ENCODE results near the gene TDRD10. TPM values are rescaled to one million over a fixed set of nuclear protein-coding genes. Genes with fewer than 3 reads are reported as not detected.

Gene TDRD10
- total and polyA plus RNA-seq, 2 of the 4 experiments (the other 2 are of a cell fraction) = not detected

DNA sequence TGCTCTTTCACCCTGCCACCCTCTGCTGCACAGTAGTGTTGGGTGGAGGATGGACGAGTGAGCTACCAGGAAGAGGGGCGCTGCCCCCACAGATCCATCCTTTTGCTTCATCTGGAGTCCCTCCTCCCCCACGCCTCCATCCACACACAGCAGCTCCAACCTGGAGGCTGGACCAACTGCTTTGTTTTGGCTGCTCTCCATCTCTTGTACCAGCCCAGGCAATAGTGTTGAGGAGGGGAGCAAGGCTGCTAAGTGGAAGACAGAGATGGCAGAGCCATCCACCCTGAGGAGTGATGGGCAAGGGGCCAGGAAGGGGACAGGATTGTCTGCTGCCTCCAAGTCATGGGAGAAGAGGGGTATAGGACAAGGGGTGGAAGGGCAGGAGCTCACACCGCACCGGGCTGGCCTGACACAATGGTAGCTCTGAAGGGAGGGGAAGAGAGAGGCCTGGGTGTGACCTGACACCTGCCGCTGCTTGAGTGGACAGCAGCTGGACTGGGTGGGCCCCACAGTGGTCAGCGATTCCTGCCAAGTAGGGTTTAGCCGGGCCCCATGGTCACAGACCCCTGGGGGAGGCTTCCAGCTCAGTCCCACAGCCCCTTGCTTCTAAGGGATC, 74.0 kb downstream of the TDRD10 start:
- dilution Hi-C loops (cut with HindIII; ENCODE audit: low sequenced_read_pairs, unreplicated experiment) = no loop called here
- Histone ChIP-seq H3K27ac (ENCODE audit: insufficient read depth, low read length) (no peak overlapping the region), H3K23ac (ENCODE audit: low read depth, low read length) (no peak overlapping the region), H3K4me1 (ENCODE audit: control insufficient read depth, insufficient read depth, low read length) (peaks cover 4% of the 10 kb centered on the region; the same call in 1 of the 2 replicates), H3K14ac (replicated peaks; ENCODE audit: low read depth, low read length) (no peak overlapping the region), H4K5ac (ENCODE audit: low read depth, low read length) (no peak overlapping the region), H3K4me2 (ENCODE audit: low read depth, low read length) (no peak overlapping the region), H2BK120ac (ENCODE audit: low read depth, low read length) (no peak overlapping the region), H3K9me3 (ENCODE audit: control insufficient read depth, insufficient read depth, low read length) (no peaks in the 10 kb centered on the region), H2AK9ac (replicated peaks; ENCODE audit: low read depth, low read length, poor library complexity) (peak overlapping the region; percentile 25), H4K8ac (ENCODE audit: low read depth in 2 of 2, low read length in 2 of 2) (no peak overlapping the region), H2BK20ac (ENCODE audit: low read depth, low read length) (no peak overlapping the region), H2BK5ac (ENCODE audit: low read depth, low read length, poor library complexity, severe bottlenecking) (no peak overlapping the region), H2AFZ (replicated peaks; ENCODE audit: low read length, poor library complexity) (no peak overlapping the region), H3K18ac (ENCODE audit: low read depth, low read length) (no peak overlapping the region), H2AK5ac (ENCODE audit: low read depth, low read length) (no peak overlapping the region), H3K4me3 (ENCODE audit: insufficient read depth, low read depth, low read length) (no peak overlapping the region), H3K79me1 (ENCODE audit: low read depth in 1 of 2, low read length in 2 of 2) (0 out of 4 replicates have a peak, but pooled peaks cover 0 to 2% of the 10 kb centered on the region in 2 experiments), H4K20me1 (ENCODE audit: insufficient read depth, low read length) (peaks cover 14% of the 10 kb centered on the region), H3K9me1 (ENCODE audit: insufficient read depth, low read length) (peaks cover 11% of the 10 kb centered on the region; the same call in 1 of the 2 replicates), H3K56ac (ENCODE audit: extremely low read depth, insufficient read depth, low read length) (no peak overlapping the region), H2BK15ac (ENCODE audit: low read depth, low read length) (no peak overlapping the region), H3K4ac (ENCODE audit: low read depth, low read length) (no peak overlapping the region), H3K36me3 (ENCODE audit: control insufficient read depth, insufficient read depth, low read length) (peaks cover 28% of the 10 kb centered on the region), H3K27me3 (ENCODE audit: control insufficient read depth, insufficient read depth, low read length) (peaks cover 9% of the 10 kb centered on the region), H4K91ac (ENCODE audit: insufficient read depth, low read depth, low read length) (no peak overlapping the region), H3K9ac (ENCODE audit: low read depth, low read length) (no peak overlapping the region)
- POLR2A ChIA-PET (ENCODE audit: unreplicated experiment) = no interaction called here
- in situ Hi-C loops (cut with MboI; ENCODE audit: low sequenced_read_pairs) = no loop called here
- ATAC-seq (ENCODE audit: low read depth) (no peak), DNase-seq (no peak)
- BruUV-seq (replicated peaks) = no TSS peak
- intact Hi-C loops (cut with micrococcal nuclease) = no loop called here
- no CpG with 5 or more reads among the region's 8 CpGs for WGBS, 2 experiments (ENCODE audit: extremely low coverage in 2 of 2, insufficient read length in 1 of 2)
- CTCF ChIA-PET = interaction anchor here (2.9 kb wide), 1 partner anchor 16 kb away, joined by 10 read pairs; no protein-coding TSS in a partner anchor
- TF ChIP-seq NFE2L2 (IDR thresholded peaks at IDR 0.05; ENCODE audit: low read depth, low read length) (no peak), POLR2A (IDR thresholded peaks at IDR 0.05; ENCODE audit: low read depth, low read length) (no peak), MAZ (IDR thresholded peaks at IDR 0.05; ENCODE audit: borderline replicate concordance, low read depth, low read length) (no peak), MXI1 (IDR thresholded peaks at IDR 0.05; ENCODE audit: borderline replicate concordance, low read depth, low read length) (no peak), MAFK (IDR thresholded peaks at IDR 0.05; ENCODE audit: low read depth, low read length) (no peak), RCOR1 (IDR thresholded peaks at IDR 0.05; ENCODE audit: insufficient replicate concordance, low read length) (no peak), CHD1 (IDR thresholded peaks at IDR 0.05; ENCODE audit: low read depth, low read length) (no peak), BHLHE40 (IDR thresholded peaks at IDR 0.05; ENCODE audit: low read depth, low read length) (no peak), SMC3 (IDR thresholded peaks at IDR 0.05; ENCODE audit: low read depth, low read length) (no peak), RFX5 (IDR thresholded peaks at IDR 0.05; ENCODE audit: low read depth, low read length) (no peak), RAD21 (IDR thresholded peaks at IDR 0.05; ENCODE audit: low read length) (no peak), FOS (IDR thresholded peaks at IDR 0.05; ENCODE audit: low read depth, low read length) (no peak)
- TF ChIP-seq, protein P1, sequence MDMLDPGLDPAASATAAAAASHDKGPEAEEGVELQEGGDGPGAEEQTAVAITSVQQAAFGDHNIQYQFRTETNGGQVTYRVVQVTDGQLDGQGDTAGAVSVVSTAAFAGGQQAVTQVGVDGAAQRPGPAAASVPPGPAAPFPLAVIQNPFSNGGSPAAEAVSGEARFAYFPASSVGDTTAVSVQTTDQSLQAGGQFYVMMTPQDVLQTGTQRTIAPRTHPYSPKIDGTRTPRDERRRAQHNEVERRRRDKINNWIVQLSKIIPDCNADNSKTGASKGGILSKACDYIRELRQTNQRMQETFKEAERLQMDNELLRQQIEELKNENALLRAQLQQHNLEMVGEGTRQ (IDR thresholded peaks at IDR 0.05; ENCODE audit: low read depth, low read length) = no peak
- TF ChIP-seq, protein P2, sequence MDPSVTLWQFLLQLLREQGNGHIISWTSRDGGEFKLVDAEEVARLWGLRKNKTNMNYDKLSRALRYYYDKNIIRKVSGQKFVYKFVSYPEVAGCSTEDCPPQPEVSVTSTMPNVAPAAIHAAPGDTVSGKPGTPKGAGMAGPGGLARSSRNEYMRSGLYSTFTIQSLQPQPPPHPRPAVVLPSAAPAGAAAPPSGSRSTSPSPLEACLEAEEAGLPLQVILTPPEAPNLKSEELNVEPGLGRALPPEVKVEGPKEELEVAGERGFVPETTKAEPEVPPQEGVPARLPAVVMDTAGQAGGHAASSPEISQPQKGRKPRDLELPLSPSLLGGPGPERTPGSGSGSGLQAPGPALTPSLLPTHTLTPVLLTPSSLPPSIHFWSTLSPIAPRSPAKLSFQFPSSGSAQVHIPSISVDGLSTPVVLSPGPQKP (IDR thresholded peaks at IDR 0.05; ENCODE audit: borderline replicate concordance, low read depth, low read length) = no peak
- TF ChIP-seq, protein P3, sequence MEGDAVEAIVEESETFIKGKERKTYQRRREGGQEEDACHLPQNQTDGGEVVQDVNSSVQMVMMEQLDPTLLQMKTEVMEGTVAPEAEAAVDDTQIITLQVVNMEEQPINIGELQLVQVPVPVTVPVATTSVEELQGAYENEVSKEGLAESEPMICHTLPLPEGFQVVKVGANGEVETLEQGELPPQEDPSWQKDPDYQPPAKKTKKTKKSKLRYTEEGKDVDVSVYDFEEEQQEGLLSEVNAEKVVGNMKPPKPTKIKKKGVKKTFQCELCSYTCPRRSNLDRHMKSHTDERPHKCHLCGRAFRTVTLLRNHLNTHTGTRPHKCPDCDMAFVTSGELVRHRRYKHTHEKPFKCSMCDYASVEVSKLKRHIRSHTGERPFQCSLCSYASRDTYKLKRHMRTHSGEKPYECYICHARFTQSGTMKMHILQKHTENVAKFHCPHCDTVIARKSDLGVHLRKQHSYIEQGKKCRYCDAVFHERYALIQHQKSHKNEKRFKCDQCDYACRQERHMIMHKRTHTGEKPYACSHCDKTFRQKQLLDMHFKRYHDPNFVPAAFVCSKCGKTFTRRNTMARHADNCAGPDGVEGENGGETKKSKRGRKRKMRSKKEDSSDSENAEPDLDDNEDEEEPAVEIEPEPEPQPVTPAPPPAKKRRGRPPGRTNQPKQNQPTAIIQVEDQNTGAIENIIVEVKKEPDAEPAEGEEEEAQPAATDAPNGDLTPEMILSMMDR (conservative IDR thresholded peaks at IDR 0.05; ENCODE audit: low read depth, low read length) = no peak

Data from IMR-90 (cell line).